Tracheal epithelial cell (primary cell): ENCODE measurements around the gene AKR1A1. TPM values are rescaled to one million over a fixed set of nuclear protein-coding genes. Genes with fewer than 3 reads are reported as not detected.

Experiments used
- total RNA-seq: library from RNA; depleted of rRNA; stranded (reverse); fragments of >200 nt; gene quantifications from 2 replicates; pipeline ENCODE4 v1.2.1, GENCODE V29; 2014

The AKR1A1 gene
- 82.3 and 137 TPM in 2 replicates for total RNA-seq

GRCh38 chr1:45550401-45551351 is at the start of gene AKR1A1:
Gene AKR1A1 (plus strand): TSS chr1:45550826. CDS start chr1:45561795, 10,969 bp downstream.

GRCh38 chr1:45521413-45522323 is 29.0 kb upstream of the AKR1A1 start, which contains the start of gene PRDX1:
Gene PRDX1 (minus strand): TSS chr1:45521884. CDS start chr1:45519043, 2,841 bp downstream.

GRCh38 chr1:45583666-45584350 is 33.2 kb downstream of the AKR1A1 start, which contains the start of gene NASP:
Gene NASP (plus strand): TSS chr1:45584041. CDS start chr1:45584147, 106 bp downstream.

Other genes with a start within 250 kb of the AKR1A1 start
- 0.96 and 1.9 TPM in 2 replicates for gene HPDL, start 223.9 kb upstream of the AKR1A1 start, total RNA-seq
- 1.9 and 5.1 TPM in 2 replicates for gene TOE1, start 210.7 kb upstream of the AKR1A1 start, total RNA-seq
- gene MUTYH, start 210.4 kb upstream of the AKR1A1 start, total RNA-seq: 7.2 and 19.2 TPM in 2 replicates
- gene TESK2, start 59.7 kb upstream of the AKR1A1 start, total RNA-seq: 2.4 and 2.8 TPM in 2 replicates
- gene CCDC163, start 50.8 kb upstream of the AKR1A1 start, total RNA-seq: 0.24 and 0.43 TPM in 2 replicates
- gene MMACHC, start 50.5 kb upstream of the AKR1A1 start, total RNA-seq: 1.7 and 1.9 TPM in 2 replicates
- 526 and 540 TPM in 2 replicates for gene PRDX1, start 28.9 kb upstream of the AKR1A1 start, total RNA-seq
- gene NASP, start 33.2 kb downstream of the AKR1A1 start, total RNA-seq: 12.8 and 20.9 TPM in 2 replicates
- 0.64 and 1.2 TPM in 2 replicates for gene CCDC17, start 73.2 kb downstream of the AKR1A1 start, total RNA-seq
- gene GPBP1L1, start 135.7 kb downstream of the AKR1A1 start, total RNA-seq: 122 and 177 TPM in 2 replicates
- 16.0 and 18.1 TPM in 2 replicates for gene TMEM69, start 137.4 kb downstream of the AKR1A1 start, total RNA-seq
- gene IPP, start 199.8 kb downstream of the AKR1A1 start, total RNA-seq: 5.8 and 11.5 TPM in 2 replicates